K562 (cell line): ENCODE results near the gene COL5A1. TPM values are rescaled to one million over a fixed set of nuclear protein-coding genes. Genes with fewer than 3 reads are reported as not detected.

Experiments
- ATAC-seq: fragments of 200-7000 bp; cut with Tn5 transposase; 3 replicates; pipeline ENCODE4 v1.9.1; 2020; ENCODE audit warnings: moderate library complexity
- BruUV-seq: library from RNA; stranded (reverse); fragments of 400-500 nt; replicated peaks from 2 replicates; lab custom pipeline; 2021; lab: Mats Ljungman, UMichigan
- CTCF ChIA-PET: fragments of 300-600 bp; formaldehyde crosslinking; extraction: SDS; loops from one replicate; lab custom pipeline; 2021; ENCODE audit warnings: low intra/inter-chr PET ratio; lab: Yijun Ruan, JAX
- POLR2A ChIA-PET: fragments of 300-600, 350-650 bp; sonication (Branson Sonifier 250); formaldehyde crosslinking; extraction: SDS; loops from one replicate; lab custom pipeline; 2021; ENCODE audit warnings: antibody characterized with exemption, inconsistent platforms; lab: Yijun Ruan, JAX
- DNase-seq, 4 experiments: peaks; one replicate each; pipeline versions ENCODE4 v3.0.0 to v3.0.0-alpha.2; 2011 to 2018; ENCODE audit warnings: low spot score in 3 of 4, mixed read lengths in 3 of 4; ENCODE audit errors: extremely low read depth in 1 of 4
- FAIRE-seq: peaks from 2 replicates; lab custom pipeline; 2011; peaks lifted over from hg19 to GRCh38; lab: Jason Lieb, UNC
- H2AFZ ChIP-seq: 2 replicates; pipeline ENCODE4 v1.6.0; 2011; ENCODE audit warnings: low read depth, low read length, control low read depth, inconsistent platforms
- H3K27ac ChIP-seq: fragments of 200-600 bp; 3 replicates; pipeline ENCODE4 v1.8.0; 2011; ENCODE audit warnings: low read depth, mild to moderate bottlenecking, control low read depth, inconsistent platforms, low read length, moderate library complexity, mixed read lengths; ENCODE audit errors: extremely low read depth
- H3K27me3 ChIP-seq, 2 experiments: fragments of 300-600 bp in 1 of 2; 2 replicates in 1 of 2; 3 replicates in 1 of 2; pipeline versions ENCODE4 v1.6.0 to v1.8.0; 2011; ENCODE audit warnings: inconsistent platforms in 2 of 2, low read length in 2 of 2, mild to moderate bottlenecking in 1 of 2, mixed read lengths in 1 of 2, moderate library complexity in 1 of 2; ENCODE audit not compliant: control insufficient read depth in 2 of 2, insufficient read depth in 2 of 2
- H3K36me3 ChIP-seq: fragments of 300-600 bp; 3 replicates; pipeline ENCODE4 v1.8.0; 2011; ENCODE audit warnings: mild to moderate bottlenecking, low read length, inconsistent platforms; ENCODE audit not compliant: control insufficient read depth, insufficient read depth
- H3K4me1 ChIP-seq, 2 experiments: fragments of 200-600 bp in 1 of 2; replicated peaks in 1 of 2; 2 replicates in 1 of 2; 3 replicates in 1 of 2; pipeline versions ENCODE4 v1.5.1 to v1.8.0; 2011; ENCODE audit warnings: inconsistent platforms in 2 of 2, low read length in 2 of 2, mild to moderate bottlenecking in 1 of 2, mixed read lengths in 1 of 2, moderate library complexity in 1 of 2; ENCODE audit not compliant: control insufficient read depth in 2 of 2, insufficient read depth in 2 of 2
- H3K4me2 ChIP-seq: 2 replicates; pipeline ENCODE4 v1.6.1; 2011; ENCODE audit warnings: low read length, control low read depth, inconsistent platforms, mixed read lengths; ENCODE audit not compliant: insufficient read depth
- H3K4me3 ChIP-seq: fragments of 200-600 bp; sonication (generic), shearing (Covaris generic); 2 replicates; pipeline ENCODE4 v1.5.1; 2016; ENCODE audit warnings: control low read depth, inconsistent platforms
- H3K79me2 ChIP-seq: fragments of 200-600 bp; 3 replicates; pipeline ENCODE4 v1.8.0; 2011; ENCODE audit warnings: low read length, inconsistent platforms; ENCODE audit not compliant: control insufficient read depth, insufficient read depth
- H3K9ac ChIP-seq, 2 experiments: 2 replicates each; pipeline versions ENCODE4 v1.6.0 to v1.6.1; 2011; ENCODE audit warnings: low read depth in 2 of 2, low read length in 2 of 2, control low read depth in 1 of 2, inconsistent platforms in 1 of 2, mild to moderate bottlenecking in 1 of 2, mixed read lengths in 1 of 2; ENCODE audit not compliant: insufficient read depth in 1 of 2
- H3K9me1 ChIP-seq: one replicate; pipeline ENCODE4 v1.6.0; 2011; ENCODE audit warnings: inconsistent platforms, mild to moderate bottlenecking, low read length, moderate library complexity; ENCODE audit not compliant: control insufficient read depth, insufficient read depth
- H3K9me3 ChIP-seq: replicated peaks from 2 replicates; pipeline ENCODE4 v1.5.1; 2011; ENCODE audit warnings: low read depth, low read length, inconsistent platforms; ENCODE audit not compliant: control insufficient read depth, insufficient read depth
- H4K20me1 ChIP-seq: replicated peaks from 2 replicates; pipeline ENCODE4 v1.6.1; 2011; ENCODE audit warnings: low read length, inconsistent platforms, mixed read lengths; ENCODE audit not compliant: control insufficient read depth, insufficient read depth
- BRD9 ChIP-seq: fragments of 450-650 bp; IDR thresholded peaks from 2 replicates; pipeline ENCODE4 v1.6.1; 2018; ENCODE audit warnings: low read depth; ENCODE audit not compliant: partially characterized antibody
- HMGN3 ChIP-seq: IDR thresholded peaks from 2 replicates; pipeline ENCODE4 v1.6.1; 2011; ENCODE audit warnings: borderline replicate concordance, low read depth, mild to moderate bottlenecking, mixed read lengths, low read length; ENCODE audit not compliant: insufficient read length; ENCODE audit errors: extremely low read depth
- MAFK ChIP-seq: IDR thresholded peaks from 2 replicates; pipeline ENCODE4 v1.6.1; 2011; ENCODE audit warnings: low read length, improper control_type of control experiment
- TEAD4 ChIP-seq, 2 experiments: sonication (generic) in 1 of 2; formaldehyde crosslinking in 1 of 2; IDR thresholded peaks; 2 replicates each; pipeline versions ENCODE4 v1.6.1 to v1.8.0; 2012 to 2022; ENCODE audit warnings: borderline replicate concordance in 1 of 2, inconsistent platforms in 1 of 2, low read length in 1 of 2, mild to moderate bottlenecking in 1 of 2, missing genetic modification reagents in 1 of 2
- ZNF778 ChIP-seq: fragments of 450-650 bp; formaldehyde crosslinking; IDR thresholded peaks from 2 replicates; pipeline ENCODE4 v1.4.0; 2020; ENCODE audit warnings: mild to moderate bottlenecking, moderate library complexity
- WGBS: fragments of 100-300 bp; shearing (Covaris generic); methylation state at CpG from one replicate; pipeline ENCODE4 v1.1.6; 2016; ENCODE audit warnings: low coverage, mixed read lengths; ENCODE audit not compliant: insufficient coverage; ENCODE audit errors: missing lambda C conversion rate; 5-methylcytosine and 5-hydroxymethylcytosine counted together
- in situ Hi-C: fragments of 300-500 bp; cut with MboI; formaldehyde crosslinking; loops from 4 replicates; pipeline ENCODE4 v1.15.0; 2018; ENCODE audit warnings: inconsistent platforms, mixed read lengths
- intact Hi-C: fragments of 100-400 bp; cut with micrococcal nuclease; formaldehyde crosslinking; loops from 2 replicates; pipeline ENCODE4 v1.14.2; 2022
- polyA plus RNA-seq, 8 experiments: library from polyadenylated mRNA; depleted of rRNA in 4 of 8; stranded (reverse) in 5 of 8; unstranded in 3 of 8; fragments of >200 nt; fragmentation: Nextera tagmentation in 2 of 8; fragmentation: Illumina TruSeq in 1 of 8; extraction: Ambion mirVana in 2 of 8; extraction: Trizol in 1 of 8; gene quantifications; 2 replicates each; pipeline versions ENCODE4 v1.2.1 to v1.2.3, GENCODE V29; 2011 to 2014; ENCODE audit warnings: inconsistent platforms in 1 of 8, missing spikeins in 1 of 8
- total RNA-seq, 7 experiments: library from RNA; depleted of rRNA in 6 of 7; stranded (reverse); fragments of >200 nt in 6 of 7; fragmentation: Illumina TruSeq in 2 of 7; extraction: Trizol in 2 of 7; gene quantifications; 2 replicates each; pipeline versions ENCODE4 v1.2.1 to v1.2.3, GENCODE V29; 2011 to 2021; ENCODE audit warnings: low replicate concordance in 1 of 7
- TF ChIP-seq, protein P1 (sequence below): fragments of 450-650 bp; IDR thresholded peaks from 2 replicates; pipeline ENCODE4 v1.6.1; 2016; ENCODE audit warnings: antibody characterized with exemption

The COL5A1 gene
- total and polyA plus RNA-seq, 9 of the 15 experiments (the other 6 are each of a cell fraction or from before 2014, with no cell fraction given) = under 0.01 to 0.13 (median 0.04) TPM; not detected in 6

DNA sequence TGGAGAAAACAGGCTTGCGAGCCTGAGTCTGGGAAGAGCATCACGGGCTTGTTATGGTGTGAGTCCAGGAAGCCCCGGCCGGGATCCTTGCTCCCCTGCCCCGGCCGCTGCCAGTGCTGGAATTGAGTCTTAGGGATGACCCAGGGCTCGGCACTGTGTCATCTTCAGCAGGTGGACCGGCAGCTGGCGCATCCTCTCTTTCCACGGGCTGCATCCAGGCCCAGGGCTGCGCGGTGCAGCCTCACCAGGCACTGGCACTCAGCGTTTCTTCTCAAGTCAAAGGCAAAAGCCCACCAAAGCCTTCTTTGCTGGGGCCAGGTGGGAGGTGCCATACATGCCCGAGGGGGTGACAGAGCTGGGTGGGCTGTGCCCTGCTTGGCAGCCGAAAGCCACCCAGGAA lies 46.6 kb downstream of the COL5A1 start:
- Histone ChIP-seq H3K9me1 (no peaks in the 10 kb centered on the region), H3K79me2 (no peaks in the 10 kb centered on the region), H3K4me2 (no peak overlapping the region), H3K4me3 (no peak overlapping the region), H3K4me1 (no peaks in the 10 kb centered on the region), H3K9me3 (no peaks in the 10 kb centered on the region), H2AFZ (no peak overlapping the region), H3K27ac (no peak overlapping the region), H4K20me1 (no peaks in the 10 kb centered on the region; the same call in 1 of the 2 replicates), H3K9ac (no peak overlapping the region), H3K36me3 (no peaks in the 10 kb centered on the region), H3K27me3 (peaks cover 0 to 40% of the 10 kb centered on the region in 2 experiments; a peak in 2 of 5 replicates)
- under 1% methylated on average over 14 of the region's 15 CpGs for WGBS
- ChIA-PET CTCF (no interaction called here), POLR2A (interaction anchor here (0.7 to 2.0 kb wide), 3 partner anchors 11 to 1003 kb away, joined by 3 to 4 read pairs (median 3); no protein-coding TSS in a partner anchor)
- intact Hi-C loops (no loop called here), in situ Hi-C loops (no loop called here)
- no peak for DNase-seq
- no TSS peak for BruUV-seq
- no peak for ATAC-seq
- FAIRE-seq = no peak
- TF ChIP-seq BRD9 = no peak
- TF ChIP-seq, protein P1, sequence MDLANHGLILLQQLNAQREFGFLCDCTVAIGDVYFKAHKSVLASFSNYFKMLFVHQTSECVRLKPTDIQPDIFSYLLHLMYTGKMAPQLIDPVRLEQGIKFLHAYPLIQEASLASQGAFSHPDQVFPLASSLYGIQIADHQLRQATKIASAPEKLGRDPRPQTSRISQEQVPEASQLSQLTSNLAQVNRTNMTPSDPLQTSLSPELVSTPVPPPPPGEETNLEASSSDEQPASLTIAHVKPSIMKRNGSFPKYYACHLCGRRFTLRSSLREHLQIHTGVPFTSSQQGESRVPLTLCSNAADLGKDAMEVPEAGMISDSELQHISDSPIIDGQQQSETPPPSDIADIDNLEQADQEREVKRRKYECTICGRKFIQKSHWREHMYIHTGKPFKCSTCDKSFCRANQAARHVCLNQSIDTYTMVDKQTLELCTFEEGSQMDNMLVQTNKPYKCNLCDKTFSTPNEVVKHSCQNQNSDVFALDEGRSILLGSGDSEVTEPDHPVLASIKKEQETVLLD = no peak
- no peak for TF ChIP-seq MAFK
- no peak for TF ChIP-seq HMGN3
- no peak for TF ChIP-seq TEAD4 (IDR thresholded peaks at IDR 0.05; ENCODE audit: low read length)
- no peak for TF ChIP-seq TEAD4 (CRISPR knock-in tag; IDR thresholded peaks at IDR 0.05; ENCODE audit: borderline replicate concordance)
- no peak for TF ChIP-seq ZNF778 (CRISPR knock-in tag)
